Measurements from ENCODE around the gene ERP27. TPM values are rescaled to one million over a fixed set of nuclear protein-coding genes. Genes with fewer than 3 reads are reported as not detected.

Gene ERP27
- total and polyA plus RNA-seq, 2 of the 8 experiments (the other 6 are each of a cell fraction or from before 2014, with no cell fraction given), result not detected

DNA sequence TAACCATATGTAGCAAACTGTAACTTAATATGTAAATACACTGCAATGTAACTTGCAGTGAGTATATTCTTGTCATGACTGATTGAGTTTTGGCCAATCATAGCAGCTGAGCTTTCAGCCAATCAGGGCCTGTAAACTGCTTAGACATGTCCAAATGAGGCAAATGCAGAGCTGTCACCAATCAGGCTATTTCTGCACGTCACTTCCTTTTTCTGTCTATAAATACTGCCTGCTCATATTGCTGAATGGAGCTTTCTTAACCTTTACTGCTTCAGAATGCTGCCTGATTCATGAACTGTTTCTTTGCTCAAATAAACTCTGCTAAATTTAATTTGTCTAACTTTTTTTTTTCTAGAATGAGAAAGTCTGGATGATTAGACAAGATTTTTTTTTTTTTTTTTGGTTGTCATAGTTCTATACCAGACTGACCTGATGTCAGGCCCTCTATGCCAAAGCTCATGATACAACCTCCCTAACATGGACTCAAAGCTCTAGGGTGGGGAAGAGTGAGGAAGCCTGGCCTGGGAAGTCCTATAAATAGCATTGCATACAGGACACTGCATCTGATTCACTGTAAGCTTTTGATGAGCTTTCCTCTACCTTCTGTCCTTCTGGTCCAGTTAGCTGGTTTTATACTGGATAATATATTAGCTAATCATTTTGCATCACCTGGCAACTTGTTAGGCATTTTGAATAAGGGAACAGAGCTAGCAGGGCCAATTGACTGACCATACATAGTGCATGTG, 64.7 kb downstream of the ERP27 start:
- Histone ChIP-seq H2AK5ac (ENCODE audit: low read depth, low read length) (no peak overlapping the region), H3K4me2 (ENCODE audit: insufficient read depth in 1 of 2, low read depth in 2 of 2, low read length in 2 of 2) (no peak overlapping the region), H3K56ac (replicated peaks; ENCODE audit: insufficient read length, low read depth, low read length) (no peak overlapping the region), H3K18ac (ENCODE audit: extremely low read depth, low read length) (no peak overlapping the region), H2BK12ac (ENCODE audit: low read depth, low read length) (no peak overlapping the region), H2BK20ac (ENCODE audit: low read length) (no peak overlapping the region), H2AFZ (ENCODE audit: low read length) (no peak overlapping the region), H3K27me3 (replicated peaks in 1 of 4; ENCODE audit: control insufficient read depth in 3 of 4, extremely low read depth in 1 of 4, insufficient read depth in 3 of 4, low read length in 3 of 4) (no peaks in the 10 kb centered on the region), H2BK5ac (ENCODE audit: low read depth, low read length) (no peak overlapping the region), H4K20me1 (replicated peaks in 1 of 2; ENCODE audit: control insufficient read depth in 1 of 2, insufficient read depth in 2 of 2, low read length in 2 of 2) (no peaks in the 10 kb centered on the region), H3K79me2 (ENCODE audit: control insufficient read depth in 1 of 2, insufficient read depth in 2 of 2, low read length in 2 of 2) (no peaks in the 10 kb centered on the region), H3K9me3 (ENCODE audit: insufficient read depth in 2 of 2, low read depth in 1 of 2, low read length in 1 of 2) (peaks cover 0 to under 1% of the 10 kb centered on the region in 2 experiments; a peak in 1 of 4 replicates), H3K9ac (replicated peaks in 1 of 4; ENCODE audit: extremely low read depth in 1 of 4, low read depth in 3 of 4, low read length in 3 of 4) (no peak overlapping the region), H3K79me1 (ENCODE audit: low read depth, low read length) (no peaks in the 10 kb centered on the region), H2BK15ac (ENCODE audit: low read length) (no peak overlapping the region), H3K23ac (ENCODE audit: insufficient read length) (no peak overlapping the region), H2BK120ac (replicated peaks; ENCODE audit: low read depth, low read length) (no peak overlapping the region), H4K5ac (ENCODE audit: insufficient read length, low read depth, low read length) (no peak overlapping the region), H4K8ac (ENCODE audit: extremely low read depth, insufficient read depth, low read length) (no peak overlapping the region), H3K23me2 (ENCODE audit: low read depth, low read length) (no peaks in the 10 kb centered on the region), H3K27ac (ENCODE audit: low read depth, low read length) (no peak overlapping the region), H3K14ac (ENCODE audit: insufficient read length) (no peak overlapping the region), H3K4me1 (replicated peaks in 1 of 4; ENCODE audit: control insufficient read depth in 3 of 4, insufficient read depth in 4 of 4, low read length in 3 of 4) (no peaks in the 10 kb centered on the region), H3K4me3 (ENCODE audit: extremely low read depth in 1 of 4, insufficient read depth in 2 of 4, low read depth in 3 of 4, low read length in 4 of 4) (no peak overlapping the region), H3K4ac (replicated peaks; ENCODE audit: insufficient read length, low read depth, low read length) (no peak overlapping the region), H4K91ac (replicated peaks; ENCODE audit: insufficient read length, low read length) (no peak overlapping the region), H3K36me3 (ENCODE audit: control insufficient read depth in 2 of 4, insufficient read depth in 4 of 4, low read length in 3 of 4) (no peaks in the 10 kb centered on the region)
- WGBS, 2 experiments (ENCODE audit: extremely low coverage in 1 of 2, insufficient coverage in 1 of 2, insufficient read length in 1 of 2, insufficient replicate concordance in 2 of 2, low coverage in 1 of 2, low lambda C conversion rate in 2 of 2, missing lambda C conversion rate in 1 of 2), result 83% methylated on average over 1 of the region's 1 CpG; no CpG with 5 or more reads in 1 of the 2 experiments
- DNase-seq (ENCODE audit: low read depth in 1 of 2, low spot score in 2 of 2) (no peak), FAIRE-seq (no peak)
- POLR2A ChIA-PET (ENCODE audit: partially characterized antibody), result interaction anchor here (0.6 kb wide), 2 partner anchors 9 to 810 kb away, joined by 3 to 4 read pairs; no protein-coding TSS in a partner anchor
- CTCF ChIA-PET (ENCODE audit: partially characterized antibody), result interaction anchor here (0.6 to 1.2 kb wide), 6 partner anchors 10 to 1160 kb away, joined by 3 read pairs; no protein-coding TSS in a partner anchor
- TF ChIP-seq SUZ12 (IDR thresholded peaks at IDR 0.05; ENCODE audit: low read length) (no peak), MAFK (IDR thresholded peaks at IDR 0.05; ENCODE audit: low read depth, low read length) (no peak), BACH1 (IDR thresholded peaks at IDR 0.05; ENCODE audit: low read length) (no peak), PHF8 (conservative IDR thresholded peaks at IDR 0.05; ENCODE audit: low read depth, low read length) (no peak), HDAC6 (IDR thresholded peaks at IDR 0.05; ENCODE audit: low read depth, low read length) (no peak), GABPA (IDR thresholded peaks at IDR 0.05; ENCODE audit: borderline replicate concordance, insufficient read depth, low read length) (no peak), EGR1 (IDR thresholded peaks at IDR 0.05; ENCODE audit: borderline replicate concordance, low read depth, low read length) (no peak)
- TF ChIP-seq, protein P1, sequence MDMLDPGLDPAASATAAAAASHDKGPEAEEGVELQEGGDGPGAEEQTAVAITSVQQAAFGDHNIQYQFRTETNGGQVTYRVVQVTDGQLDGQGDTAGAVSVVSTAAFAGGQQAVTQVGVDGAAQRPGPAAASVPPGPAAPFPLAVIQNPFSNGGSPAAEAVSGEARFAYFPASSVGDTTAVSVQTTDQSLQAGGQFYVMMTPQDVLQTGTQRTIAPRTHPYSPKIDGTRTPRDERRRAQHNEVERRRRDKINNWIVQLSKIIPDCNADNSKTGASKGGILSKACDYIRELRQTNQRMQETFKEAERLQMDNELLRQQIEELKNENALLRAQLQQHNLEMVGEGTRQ (IDR thresholded peaks at IDR 0.05; ENCODE audit: low read length), result no peak
- TF ChIP-seq, protein P2, sequence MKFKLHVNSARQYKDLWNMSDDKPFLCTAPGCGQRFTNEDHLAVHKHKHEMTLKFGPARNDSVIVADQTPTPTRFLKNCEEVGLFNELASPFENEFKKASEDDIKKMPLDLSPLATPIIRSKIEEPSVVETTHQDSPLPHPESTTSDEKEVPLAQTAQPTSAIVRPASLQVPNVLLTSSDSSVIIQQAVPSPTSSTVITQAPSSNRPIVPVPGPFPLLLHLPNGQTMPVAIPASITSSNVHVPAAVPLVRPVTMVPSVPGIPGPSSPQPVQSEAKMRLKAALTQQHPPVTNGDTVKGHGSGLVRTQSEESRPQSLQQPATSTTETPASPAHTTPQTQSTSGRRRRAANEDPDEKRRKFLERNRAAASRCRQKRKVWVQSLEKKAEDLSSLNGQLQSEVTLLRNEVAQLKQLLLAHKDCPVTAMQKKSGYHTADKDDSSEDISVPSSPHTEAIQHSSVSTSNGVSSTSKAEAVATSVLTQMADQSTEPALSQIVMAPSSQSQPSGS (IDR thresholded peaks at IDR 0.05; ENCODE audit: low read length), result no peak

All from H1 (cell line).